WTC11 (cell line): ENCODE measurements around the gene FRS2. TPM values are rescaled to one million over a fixed set of nuclear protein-coding genes. Genes with fewer than 3 reads are reported as not detected.

Experiments used
- ATAC-seq: fragments of 200-7000 bp; cut with Tn5 transposase; 2 replicates; pipeline ENCODE4 v1.10.0; 2021; ENCODE audit warnings: mild to moderate bottlenecking, moderate library complexity
- CTCF ChIA-PET: fragments of 300-600 bp; sonication (Branson Sonifier 250); formaldehyde crosslinking; loops from one replicate; lab custom pipeline; 2021; ENCODE audit warnings: antibody characterized with exemption; lab: Charles Lee
- POLR2A ChIA-PET: fragments of 350-600 bp; sonication (Branson Sonifier 250); formaldehyde crosslinking; loops from one replicate; lab custom pipeline; 2021; ENCODE audit warnings: antibody characterized with exemption; lab: Charles Lee
- DNase-seq: peaks from one replicate; pipeline ENCODE4 v3.0.0; 2021; ENCODE audit warnings: low spot score
- H3K27ac Mint-ChIP-seq: 2 replicates; pipeline ENCODE4 v1.8.0; 2021; ENCODE audit warnings: mixed read lengths
- H3K27me3 Mint-ChIP-seq: 2 replicates; pipeline ENCODE4 v1.8.0; 2021; ENCODE audit warnings: low read depth, mild to moderate bottlenecking, moderate library complexity, mixed read lengths
- H3K36me3 Mint-ChIP-seq: 2 replicates; pipeline ENCODE4 v1.8.0; 2021; ENCODE audit warnings: mixed read lengths
- H3K4me1 Mint-ChIP-seq: 2 replicates; pipeline ENCODE4 v1.8.0; 2022; ENCODE audit warnings: mixed read lengths
- H3K4me3 Mint-ChIP-seq: 2 replicates; pipeline ENCODE4 v1.8.0; 2021; ENCODE audit warnings: mild to moderate bottlenecking, moderate library complexity, mixed read lengths
- H3K9me3 Mint-ChIP-seq: 2 replicates; pipeline ENCODE4 v1.8.0; 2021; ENCODE audit warnings: mixed read lengths
- ATF2 ChIP-seq: sonication (generic); formaldehyde crosslinking; IDR thresholded peaks from 2 replicates; pipeline ENCODE4 v1.8.1; 2022; ENCODE audit warnings: low read depth, missing genetic modification reagents, borderline replicate concordance
- FOXJ3 ChIP-seq: sonication (generic); formaldehyde crosslinking; IDR thresholded peaks from 2 replicates; pipeline ENCODE4 v1.9.0; 2021; ENCODE audit warnings: missing genetic modification reagents, mild to moderate bottlenecking, borderline replicate concordance
- GRHL2 ChIP-seq: fragments of 250-450 bp; sonication (Bioruptor Pico); IDR thresholded peaks from 2 replicates; pipeline ENCODE4 v1.8.0; 2022; ENCODE audit warnings: mild to moderate bottlenecking, moderate library complexity; ENCODE audit not compliant: insufficient replicate concordance, severe bottlenecking
- IRF2 ChIP-seq: sonication (generic); formaldehyde crosslinking; IDR thresholded peaks from 2 replicates; pipeline ENCODE4 v1.8.0; 2022; ENCODE audit warnings: low read depth, missing genetic modification reagents, borderline replicate concordance
- MAX ChIP-seq: sonication (generic); formaldehyde crosslinking; IDR thresholded peaks from 2 replicates; pipeline ENCODE4 v1.8.0; 2022; ENCODE audit warnings: mild to moderate bottlenecking, missing genetic modification reagents
- NR1H2 ChIP-seq: sonication (generic); formaldehyde crosslinking; IDR thresholded peaks from 2 replicates; pipeline ENCODE4 v1.9.0; 2021; ENCODE audit warnings: mild to moderate bottlenecking, moderate library complexity, missing genetic modification reagents
- PRDM15 ChIP-seq: sonication (generic); formaldehyde crosslinking; IDR thresholded peaks from 2 replicates; pipeline ENCODE4 v1.8.0; 2022; ENCODE audit warnings: missing genetic modification reagents
- PREB ChIP-seq: sonication (generic); formaldehyde crosslinking; IDR thresholded peaks from 2 replicates; pipeline ENCODE4 v1.8.1; 2022; ENCODE audit warnings: mild to moderate bottlenecking, missing genetic modification reagents, moderate library complexity, borderline replicate concordance
- TCF7 ChIP-seq: sonication (generic); formaldehyde crosslinking; IDR thresholded peaks from 2 replicates; pipeline ENCODE4 v1.8.0; 2022; ENCODE audit warnings: mild to moderate bottlenecking, low read depth, missing genetic modification reagents, moderate library complexity
- TEAD1 ChIP-seq: sonication (generic); formaldehyde crosslinking; IDR thresholded peaks from 2 replicates; pipeline ENCODE4 v1.8.0; 2022; ENCODE audit warnings: mild to moderate bottlenecking, missing genetic modification reagents
- ZNF138 ChIP-seq: sonication (generic); formaldehyde crosslinking; conservative IDR thresholded peaks from 2 replicates; pipeline ENCODE4 v1.8.1; 2022; ENCODE audit warnings: mild to moderate bottlenecking, moderate library complexity, missing genetic modification reagents
- ZNF281 ChIP-seq: sonication (generic); formaldehyde crosslinking; IDR thresholded peaks from 2 replicates; pipeline ENCODE4 v1.8.0; 2023; ENCODE audit warnings: mild to moderate bottlenecking, missing genetic modification reagents
- ZNF425 ChIP-seq: fragments of 250-450 bp; sonication (Bioruptor Pico); conservative IDR thresholded peaks from 2 replicates; pipeline ENCODE4 v1.9.0; 2021; ENCODE audit warnings: mild to moderate bottlenecking
- ZNF671 ChIP-seq: fragments of 250-450 bp; sonication (Bioruptor Pico); IDR thresholded peaks from 2 replicates; pipeline ENCODE4 v1.8.0; 2021; ENCODE audit warnings: mild to moderate bottlenecking
- total RNA-seq: library from RNA; stranded (reverse); gene quantifications from 3 replicates; pipeline ENCODE4 v1.2.3, GENCODE V29; 2021

The FRS2 gene
- total RNA-seq, 1 experiment from 2014 or later, result 26.1 TPM

GRCh38 chr12:69509904-69510827 is 40.0 kb downstream of the FRS2 start:
- Mint-ChIP-seq H3K27ac (no peak overlapping the region), H3K9me3 (no peaks in the 10 kb centered on the region), H3K4me3 (no peak overlapping the region), H3K4me1 (peaks cover 61% of the 10 kb centered on the region), H3K27me3 (no peaks in the 10 kb centered on the region), H3K36me3 (no peaks in the 10 kb centered on the region)
- TF ChIP-seq NR1H2, result no peak
- TF ChIP-seq ZNF281 (CRISPR knock-in tag), result no peak
- no peak for TF ChIP-seq ZNF425 (CRISPR knock-in tag)
- no peak for TF ChIP-seq FOXJ3 (CRISPR knock-in tag)
- no peak for TF ChIP-seq PRDM15 (CRISPR knock-in tag)
- no peak for TF ChIP-seq ZNF138 (CRISPR knock-in tag)
- no peak for TF ChIP-seq IRF2 (CRISPR knock-in tag)
- no peak for TF ChIP-seq ATF2
- TF ChIP-seq GRHL2 (CRISPR knock-in tag), result no peak
- no peak for TF ChIP-seq ZNF671
- no peak for TF ChIP-seq TCF7 (CRISPR knock-in tag)
- CTCF ChIA-PET, result no interaction called here
- no peak for DNase-seq
- POLR2A ChIA-PET, result interaction anchor here (0.7 kb wide), 1 partner anchor 35 kb away, joined by 3 read pairs; no protein-coding TSS in a partner anchor
- ATAC-seq, result no peak

- TF ChIP-seq NR1H2, result no peak
- no peak for TF ChIP-seq MAX (CRISPR knock-in tag)
- TF ChIP-seq PREB (CRISPR knock-in tag), result no peak
- TF ChIP-seq TEAD1 (CRISPR knock-in tag), result no peak
- H3K27ac Mint-ChIP-seq, result no peak overlapping the region
- ATAC-seq, result no peak
- H3K4me3 Mint-ChIP-seq, result no peak overlapping the region
- CTCF ChIA-PET, result no interaction called here
- no peaks in the 10 kb centered on the region for H3K9me3 Mint-ChIP-seq
- peaks cover 67% of the 10 kb centered on the region for H3K4me1 Mint-ChIP-seq
- no peaks in the 10 kb centered on the region for H3K27me3 Mint-ChIP-seq
- no peaks in the 10 kb centered on the region for H3K36me3 Mint-ChIP-seq
- POLR2A ChIA-PET, result no interaction called here
- no peak for DNase-seq
Observed at GRCh38 chr12:69511016-69511415, 40.8 kb downstream of the FRS2 start.
